ENCODE data around the gene RHOG. TPM values are rescaled to one million over a fixed set of nuclear protein-coding genes. Genes with fewer than 3 reads are reported as not detected.

Gene RHOG
- total RNA-seq: 10 to 100 TPM; 38.0 to 77.4 (median 46.9) TPM

- in situ Hi-C loops (cut with MboI; ENCODE audit: low sequenced_read_pairs in 4 of 4): loop anchor here in 3 of 4 donors (25.0 kb wide), 2 partner anchors 379 to 771 kb away; partner anchors contain the start of gene TRIM68 (in 1 of the 3)
- intact Hi-C loops (cut with DNase I; ENCODE audit: low total_unique reads): loop anchor here (1.0 to 10.0 kb wide), 2 partner anchors 44 to 386 kb away; partner anchors contain the start of gene NUP98
- TF ChIP-seq POLR2A (IDR thresholded peaks at IDR 0.05): peak in 1 of 2 donors; percentile 53
- TF ChIP-seq, protein P1, sequence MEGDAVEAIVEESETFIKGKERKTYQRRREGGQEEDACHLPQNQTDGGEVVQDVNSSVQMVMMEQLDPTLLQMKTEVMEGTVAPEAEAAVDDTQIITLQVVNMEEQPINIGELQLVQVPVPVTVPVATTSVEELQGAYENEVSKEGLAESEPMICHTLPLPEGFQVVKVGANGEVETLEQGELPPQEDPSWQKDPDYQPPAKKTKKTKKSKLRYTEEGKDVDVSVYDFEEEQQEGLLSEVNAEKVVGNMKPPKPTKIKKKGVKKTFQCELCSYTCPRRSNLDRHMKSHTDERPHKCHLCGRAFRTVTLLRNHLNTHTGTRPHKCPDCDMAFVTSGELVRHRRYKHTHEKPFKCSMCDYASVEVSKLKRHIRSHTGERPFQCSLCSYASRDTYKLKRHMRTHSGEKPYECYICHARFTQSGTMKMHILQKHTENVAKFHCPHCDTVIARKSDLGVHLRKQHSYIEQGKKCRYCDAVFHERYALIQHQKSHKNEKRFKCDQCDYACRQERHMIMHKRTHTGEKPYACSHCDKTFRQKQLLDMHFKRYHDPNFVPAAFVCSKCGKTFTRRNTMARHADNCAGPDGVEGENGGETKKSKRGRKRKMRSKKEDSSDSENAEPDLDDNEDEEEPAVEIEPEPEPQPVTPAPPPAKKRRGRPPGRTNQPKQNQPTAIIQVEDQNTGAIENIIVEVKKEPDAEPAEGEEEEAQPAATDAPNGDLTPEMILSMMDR (IDR thresholded peaks at IDR 0.05 in 4 of 5, conservative IDR thresholded peaks at IDR 0.05 in 1 of 5): no peak
- H3K36me3 ChIP-seq: no peaks in the 10 kb centered on the region
- H3K4me3 ChIP-seq: peak within 1 kb of the TSS; percentile 79 to 91 (median 86)
- no peaks in the 10 kb centered on the region for H3K9me3 ChIP-seq
- DNase-seq (peak; percentile 71 to 76), ATAC-seq (peak; percentile 78 to 79)
- peak within 1 kb of the TSS; percentile 94 to 99 (median 97) for H3K27ac ChIP-seq
- no peaks in the 10 kb centered on the region for H3K27me3 ChIP-seq
- peaks cover 10 to 19% of the 10 kb centered on the region in 2 donors for H3K4me1 ChIP-seq
These were observed at the start of gene RHOG for GRCh38 chr11:3840870-3841425. RHOG (minus strand) TSS chr11:3840959; CDS start chr11:3828138, 12,821 bp downstream.

DNA sequence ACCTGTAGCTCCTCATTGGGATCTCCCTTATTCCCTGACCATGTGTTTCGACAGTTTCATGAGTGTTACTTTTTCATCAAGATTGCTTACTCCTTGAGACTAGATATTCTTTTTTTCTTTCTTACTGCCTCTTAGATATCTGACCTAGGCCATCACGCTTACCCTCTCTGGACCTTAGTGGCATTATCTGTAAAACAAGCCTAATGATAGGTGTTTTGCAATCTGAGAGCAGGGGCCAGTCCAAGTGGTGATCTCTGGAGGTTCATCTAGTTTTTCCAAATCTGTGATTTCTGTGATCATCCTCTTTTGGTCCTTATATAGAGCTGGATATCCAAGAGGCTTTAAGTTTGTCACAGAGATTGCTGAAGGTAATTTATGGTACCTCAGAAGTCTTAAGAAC is 49.3 kb upstream of the RHOG start:
- ATAC-seq: no peak
- TF ChIP-seq, protein P1 (IDR thresholded peaks at IDR 0.05 in 4 of 5, conservative IDR thresholded peaks at IDR 0.05 in 1 of 5): no peak
- Histone ChIP-seq H3K9me3 (no peaks in the 10 kb centered on the region), H3K27ac (peak overlapping the region in 3 of 4 donors; percentile 42 to 91 (median 89)), H3K4me1 (peaks cover 45 to 68% of the 10 kb centered on the region in 2 donors), H3K27me3 (no peaks in the 10 kb centered on the region), H3K36me3 (no peaks in the 10 kb centered on the region), H3K4me3 (no peak overlapping the region)
- intact Hi-C loops (cut with DNase I; ENCODE audit: low total_unique reads) (no loop called here), in situ Hi-C loops (cut with MboI; ENCODE audit: low sequenced_read_pairs in 4 of 4) (no loop called here)
- DNase-seq: no peak

GRCh38 chr11:3888876-3889275 is 48.1 kb upstream of the RHOG start:
- Histone ChIP-seq H3K27me3 (no peaks in the 10 kb centered on the region), H3K4me1 (peaks cover 47 to 61% of the 10 kb centered on the region in 2 donors), H3K9me3 (no peaks in the 10 kb centered on the region), H3K4me3 (no peak overlapping the region), H3K27ac (peak overlapping the region in 1 of 4 donors; percentile 69), H3K36me3 (no peaks in the 10 kb centered on the region)
- TF ChIP-seq, protein P1 (IDR thresholded peaks at IDR 0.05 in 4 of 5, conservative IDR thresholded peaks at IDR 0.05 in 1 of 5): no peak
- no peak for TF ChIP-seq POLR2A (IDR thresholded peaks at IDR 0.05)
- in situ Hi-C loops (cut with MboI; ENCODE audit: low sequenced_read_pairs in 4 of 4) (no loop called here), intact Hi-C loops (cut with DNase I; ENCODE audit: low total_unique reads) (no loop called here)
- DNase-seq (no peak), ATAC-seq (no peak)

DNA sequence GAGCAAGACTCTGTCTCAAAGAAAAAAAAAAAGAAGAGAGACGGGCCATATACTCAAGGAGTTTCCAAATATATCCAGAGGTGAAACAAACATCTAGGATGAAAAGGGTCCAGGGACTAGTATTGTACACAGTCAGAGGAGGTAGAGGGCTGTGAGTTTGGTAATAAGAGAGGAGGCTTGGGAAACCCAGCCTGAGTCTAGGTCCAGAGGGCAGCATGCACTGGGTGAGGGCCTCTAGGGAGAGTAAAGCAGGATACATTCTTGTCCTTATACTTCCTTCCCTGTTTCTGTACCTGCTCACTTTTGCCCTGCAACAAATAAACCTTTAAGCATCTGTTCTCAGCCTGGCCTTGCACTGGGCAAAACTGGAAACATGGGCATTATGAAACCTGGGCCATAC is 46.2 kb upstream of the RHOG start:
- H3K9me3 ChIP-seq: no peaks in the 10 kb centered on the region
- H3K36me3 ChIP-seq: no peaks in the 10 kb centered on the region
- intact Hi-C loops (cut with DNase I; ENCODE audit: low total_unique reads): no loop called here
- H3K4me3 ChIP-seq: no peak overlapping the region
- TF ChIP-seq POLR2A (IDR thresholded peaks at IDR 0.05): no peak
- TF ChIP-seq, protein P1 (IDR thresholded peaks at IDR 0.05 in 4 of 5, conservative IDR thresholded peaks at IDR 0.05 in 1 of 5): no peak
- in situ Hi-C loops (cut with MboI; ENCODE audit: low sequenced_read_pairs in 4 of 4): no loop called here
- DNase-seq (no peak), ATAC-seq (peak; percentile 49 to 80)
- no peaks in the 10 kb centered on the region for H3K27me3 ChIP-seq
- peak overlapping the region; percentile 26 to 69 (median 44) for H3K27ac ChIP-seq
- H3K4me1 ChIP-seq: peaks cover 47 to 48% of the 10 kb centered on the region in 2 donors

Data from gastrocnemius medialis (tissue), 4 donors.